K562 (cell line): ENCODE data around the gene ZNF689. TPM values are rescaled to one million over a fixed set of nuclear protein-coding genes. Genes with fewer than 3 reads are reported as not detected.
A peak's percentile ranks its signal among the peaks of the same experiment; 100 is the strongest.

Source experiments
- BCLAF1 ChIP-seq, 2 experiments: fragments of 450-650 bp in 1 of 2; IDR thresholded peaks; 2 replicates each; pipeline ENCODE4 v1.6.1; 2011 to 2017; ENCODE audit warnings: low read depth in 2 of 2, antibody characterized with exemption in 1 of 2, borderline replicate concordance in 1 of 2, low read length in 1 of 2, mild to moderate bottlenecking in 1 of 2, mixed read lengths in 1 of 2; ENCODE audit not compliant: control insufficient read depth in 1 of 2
- BMI1 ChIP-seq: fragments of 150-350 bp; IDR thresholded peaks from 2 replicates; pipeline ENCODE4 v1.6.1; 2014; ENCODE audit warnings: low read length
- DACH1 ChIP-seq: fragments of 450-650 bp; IDR thresholded peaks from 2 replicates; pipeline ENCODE4 v1.6.1; 2018; ENCODE audit not compliant: partially characterized antibody
- FOS ChIP-seq: IDR thresholded peaks from 3 replicates; pipeline ENCODE4 v1.6.1; 2011; ENCODE audit not compliant: insufficient read length; ENCODE audit errors: extremely low read depth
- MECOM ChIP-seq: fragments of 250-450 bp; sonication (Bioruptor Pico); IDR thresholded peaks from 2 replicates; pipeline ENCODE4 v1.8.0; 2022; ENCODE audit warnings: inconsistent platforms
- NR2F6 ChIP-seq: fragments of 450-650 bp; formaldehyde crosslinking; IDR thresholded peaks from 2 replicates; pipeline ENCODE4 v1.4.0; 2020; ENCODE audit warnings: mild to moderate bottlenecking
- PKNOX1 ChIP-seq: fragments of 450-650 bp; IDR thresholded peaks from 2 replicates; pipeline ENCODE4 v1.6.1; 2016
- POLR2G ChIP-seq: fragments of 200-400 bp; formaldehyde crosslinking; IDR thresholded peaks from 2 replicates; pipeline ENCODE4 v1.6.1; 2017; ENCODE audit warnings: low read depth, mild to moderate bottlenecking, antibody characterized with exemption, low read length, moderate library complexity
- RAD51 ChIP-seq: fragments of 450-650 bp; IDR thresholded peaks from 2 replicates; pipeline ENCODE4 v1.7.1; 2016; ENCODE audit warnings: low read depth, mild to moderate bottlenecking, borderline replicate concordance
- SMAD2 ChIP-seq: fragments of 150-350 bp; IDR thresholded peaks from 2 replicates; pipeline ENCODE4 v1.6.1; 2014; ENCODE audit warnings: low read depth, mild to moderate bottlenecking, low read length
- STAG1 ChIP-seq: sonication (generic); formaldehyde crosslinking; IDR thresholded peaks from 2 replicates; pipeline ENCODE4 v1.5.0; 2020; ENCODE audit warnings: missing genetic modification reagents, borderline replicate concordance
- ZBTB5 ChIP-seq: fragments of 450-650 bp; IDR thresholded peaks from 2 replicates; pipeline ENCODE4 v1.6.1; 2017; ENCODE audit warnings: antibody characterized with exemption
- ZNF239 ChIP-seq: fragments of 250-450 bp; sonication (Bioruptor Pico); IDR thresholded peaks from 2 replicates; pipeline ENCODE4 v1.4.0; 2020; ENCODE audit warnings: mild to moderate bottlenecking
- ZNF253 ChIP-seq: fragments of 250-450 bp; sonication (Bioruptor Pico); conservative IDR thresholded peaks from 2 replicates; pipeline ENCODE4 v1.6.1; 2021; ENCODE audit warnings: mild to moderate bottlenecking
- ZNF609 ChIP-seq: sonication (generic); formaldehyde crosslinking; IDR thresholded peaks from 2 replicates; pipeline ENCODE4 v1.8.1; 2023; ENCODE audit warnings: missing genetic modification reagents, mild to moderate bottlenecking, borderline replicate concordance
- polyA plus RNA-seq, 8 experiments: library from polyadenylated mRNA; depleted of rRNA in 4 of 8; stranded (reverse) in 5 of 8; unstranded in 3 of 8; fragments of >200 nt; fragmentation: Nextera tagmentation in 2 of 8; fragmentation: Illumina TruSeq in 1 of 8; extraction: Ambion mirVana in 2 of 8; extraction: Trizol in 1 of 8; gene quantifications; 2 replicates each; pipeline versions ENCODE4 v1.2.1 to v1.2.3, GENCODE V29; 2011 to 2014; ENCODE audit warnings: inconsistent platforms in 1 of 8, missing spikeins in 1 of 8
- total RNA-seq, 7 experiments: library from RNA; depleted of rRNA in 6 of 7; stranded (reverse); fragments of >200 nt in 6 of 7; fragmentation: Illumina TruSeq in 2 of 7; extraction: Trizol in 2 of 7; gene quantifications; 2 replicates each; pipeline versions ENCODE4 v1.2.1 to v1.2.3, GENCODE V29; 2011 to 2021; ENCODE audit warnings: low replicate concordance in 1 of 7

The ZNF689 gene
- total and polyA plus RNA-seq, 9 of the 15 experiments (the other 6 are each of a cell fraction or from before 2014, with no cell fraction given), result 5.4 to 15.4 (median 10.8) TPM

GRCh38 chr16:30656974-30657865 is 47.0 kb upstream of the ZNF689 start (continued):
- TF ChIP-seq ZNF609 (CRISPR knock-in tag), result no peak
- TF ChIP-seq PKNOX1, result peak; percentile 33; the same call in 1 of the 2 replicates
- no peak for TF ChIP-seq BMI1
- TF ChIP-seq FOS, result no peak
- 0 out of 2 replicates have a peak, but pooled peaks have one; percentile 51 for TF ChIP-seq NR2F6 (CRISPR knock-in tag)
- TF ChIP-seq STAG1 (CRISPR knock-in tag), result no peak
- no peak for TF ChIP-seq ZNF253 (CRISPR knock-in tag)
- TF ChIP-seq POLR2G, result no peak
- no peak for TF ChIP-seq ZNF239 (CRISPR knock-in tag)
- TF ChIP-seq DACH1, result no peak
- no peak for TF ChIP-seq MECOM
- TF ChIP-seq SMAD2, result no peak
- no peak for TF ChIP-seq ZBTB5
- no peak for TF ChIP-seq RAD51
- TF ChIP-seq BCLAF1 (IDR thresholded peaks at IDR 0.05; ENCODE audit: borderline replicate concordance in 1 of 2, control insufficient read depth in 1 of 2, low read depth in 2 of 2, low read length in 1 of 2), result no peak
